Peyer's patch (tissue), 4 donors: ENCODE data around the gene ATCAY.

ENCODE experiments used
- POLR2A ChIP-seq, 2 donors: fragments of 450-650 bp; IDR thresholded peaks; one replicate each; pipeline ENCODE4 v1.5.1; 2017; ENCODE audit warnings: antibody characterized with exemption in 2 of 2, mild to moderate bottlenecking in 2 of 2, moderate library complexity in 2 of 2
- TF ChIP-seq, protein P1 (sequence below), 6 experiments: fragments of 450-650 bp in 4 of 6; fragments of 200-600 bp in 2 of 6; sonication (generic) in 1 of 6; IDR thresholded peaks; one replicate each; pipeline ENCODE4 v1.5.1; 2017 to 2019; ENCODE audit warnings: antibody characterized with exemption in 6 of 6, mild to moderate bottlenecking in 3 of 6, moderate library complexity in 1 of 6

DNA sequence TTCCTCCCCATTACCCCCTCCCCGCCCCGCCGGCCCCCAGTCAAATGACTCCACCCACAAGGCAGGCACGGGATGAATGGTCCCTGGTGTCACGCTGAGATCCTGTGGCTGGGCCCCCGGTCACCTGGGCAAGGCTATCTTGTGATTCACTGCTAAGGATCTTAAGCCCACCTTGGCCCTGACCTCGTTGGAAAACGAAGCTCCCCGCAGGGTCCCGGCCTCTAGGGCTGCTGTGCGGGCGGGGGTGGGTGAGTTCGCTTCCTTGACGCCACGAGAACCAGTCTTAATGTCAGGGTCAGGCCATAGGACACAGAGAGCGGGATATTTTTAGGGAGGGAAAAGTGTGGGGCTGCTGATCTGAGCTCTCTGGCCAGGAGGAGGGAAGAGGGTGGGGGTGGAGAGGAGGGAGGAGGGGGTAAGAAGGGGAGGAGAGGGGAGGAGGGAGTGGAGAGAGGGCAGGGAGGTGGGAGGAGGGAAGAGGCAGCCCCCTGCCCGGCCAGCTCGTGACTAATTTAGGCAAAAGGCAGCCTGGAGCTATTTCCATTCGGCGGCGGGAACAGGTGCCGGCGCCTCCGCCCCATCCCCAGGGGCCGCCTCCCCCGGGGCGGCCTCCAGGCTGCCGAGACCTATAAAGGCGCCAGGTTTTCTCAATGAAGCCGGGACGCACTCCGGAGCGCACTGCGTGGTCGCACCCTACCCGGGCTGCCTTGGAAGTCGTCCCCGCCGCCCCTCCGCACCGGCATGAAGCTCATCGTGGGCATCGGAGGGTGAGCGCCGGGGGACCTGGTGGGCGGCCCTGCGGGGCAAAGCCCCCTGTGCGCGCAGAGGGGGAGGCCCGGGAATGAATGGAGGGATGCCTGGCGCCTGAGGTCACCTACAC, 52.7 kb downstream of the ATCAY start, which contains the start of gene NMRK2:
- TF ChIP-seq, protein P1, sequence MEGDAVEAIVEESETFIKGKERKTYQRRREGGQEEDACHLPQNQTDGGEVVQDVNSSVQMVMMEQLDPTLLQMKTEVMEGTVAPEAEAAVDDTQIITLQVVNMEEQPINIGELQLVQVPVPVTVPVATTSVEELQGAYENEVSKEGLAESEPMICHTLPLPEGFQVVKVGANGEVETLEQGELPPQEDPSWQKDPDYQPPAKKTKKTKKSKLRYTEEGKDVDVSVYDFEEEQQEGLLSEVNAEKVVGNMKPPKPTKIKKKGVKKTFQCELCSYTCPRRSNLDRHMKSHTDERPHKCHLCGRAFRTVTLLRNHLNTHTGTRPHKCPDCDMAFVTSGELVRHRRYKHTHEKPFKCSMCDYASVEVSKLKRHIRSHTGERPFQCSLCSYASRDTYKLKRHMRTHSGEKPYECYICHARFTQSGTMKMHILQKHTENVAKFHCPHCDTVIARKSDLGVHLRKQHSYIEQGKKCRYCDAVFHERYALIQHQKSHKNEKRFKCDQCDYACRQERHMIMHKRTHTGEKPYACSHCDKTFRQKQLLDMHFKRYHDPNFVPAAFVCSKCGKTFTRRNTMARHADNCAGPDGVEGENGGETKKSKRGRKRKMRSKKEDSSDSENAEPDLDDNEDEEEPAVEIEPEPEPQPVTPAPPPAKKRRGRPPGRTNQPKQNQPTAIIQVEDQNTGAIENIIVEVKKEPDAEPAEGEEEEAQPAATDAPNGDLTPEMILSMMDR (IDR thresholded peaks at IDR 0.05), result no peak
- no peak for TF ChIP-seq POLR2A (IDR thresholded peaks at IDR 0.05)
